Naive thymus-derived CD4-positive, alpha-beta T cell (primary cell): ENCODE data around the gene TMEM263. TPM values are rescaled to one million over a fixed set of nuclear protein-coding genes. Genes with fewer than 3 reads are reported as not detected.

Experiments
- ATAC-seq: fragments of 150-1000 bp; cut with Tn5 transposase; 2 replicates; pipeline ENCODE4 v1.10.0; 2021; ENCODE audit warnings: mild to moderate bottlenecking, moderate library complexity
- CTCF ChIA-PET: fragments of 350-600 bp; sonication (Branson Sonifier 250); formaldehyde crosslinking; loops from one replicate; lab custom pipeline; 2021; ENCODE audit warnings: antibody characterized with exemption; lab: Charles Lee
- POLR2A ChIA-PET: fragments of 350-600 bp; sonication (Branson Sonifier 250); formaldehyde crosslinking; loops from one replicate; lab custom pipeline; 2021; ENCODE audit warnings: antibody characterized with exemption, inconsistent platforms; lab: Charles Lee
- DNase-seq, 9 donors: peaks; one replicate each; pipeline versions ENCODE4 v3.0.0 to v3.0.0-alpha.2; 2020 to 2022; ENCODE audit warnings: mixed read lengths in 1 of 9
- H3K27ac ChIP-seq: one replicate; pipeline ENCODE4 v1.7.0; 2013; ENCODE audit warnings: mild to moderate bottlenecking, low read depth, low read length, moderate library complexity
- H3K27me3 ChIP-seq, 2 donors: one replicate each; pipeline ENCODE4 v1.7.0; 2013; ENCODE audit warnings: low read length in 2 of 2, mild to moderate bottlenecking in 2 of 2, moderate library complexity in 2 of 2; ENCODE audit not compliant: control insufficient read depth in 2 of 2, insufficient read depth in 2 of 2
- H3K36me3 ChIP-seq, 3 experiments: 1 replicate in 2 of 3; 2 replicates in 1 of 3; pipeline ENCODE4 v1.7.0; 2013; ENCODE audit warnings: low read length in 3 of 3, mild to moderate bottlenecking in 3 of 3, moderate library complexity in 1 of 3; ENCODE audit not compliant: insufficient read depth in 3 of 3, control insufficient read depth in 2 of 3
- H3K4me1 ChIP-seq, 2 donors: one replicate each; pipeline ENCODE4 v1.7.0; 2013; ENCODE audit warnings: low read length in 2 of 2, mild to moderate bottlenecking in 2 of 2, moderate library complexity in 1 of 2; ENCODE audit not compliant: control insufficient read depth in 2 of 2, insufficient read depth in 2 of 2
- H3K4me3 ChIP-seq: 2 replicates; pipeline ENCODE4 v1.7.0; 2013; ENCODE audit warnings: mild to moderate bottlenecking, low read length
- H3K9me3 ChIP-seq, 3 experiments: 1 replicate in 2 of 3; 2 replicates in 1 of 3; pipeline ENCODE4 v1.7.0; 2013; ENCODE audit warnings: low read length in 3 of 3; ENCODE audit not compliant: control insufficient read depth in 2 of 3
- H3K27ac Mint-ChIP-seq, 9 donors: one replicate each; pipeline ENCODE4 v1.8.0; 2020 to 2022; ENCODE audit warnings: mixed read lengths in 9 of 9, mild to moderate bottlenecking in 8 of 9, moderate library complexity in 5 of 9, inconsistent platforms in 2 of 9
- H3K27me3 Mint-ChIP-seq, 5 donors: one replicate each; pipeline ENCODE4 v1.8.0; 2021 to 2022; ENCODE audit warnings: mixed read lengths in 5 of 5, mild to moderate bottlenecking in 1 of 5
- H3K36me3 Mint-ChIP-seq, 5 donors: one replicate each; pipeline ENCODE4 v1.8.0; 2020 to 2022; ENCODE audit warnings: mixed read lengths in 5 of 5, mild to moderate bottlenecking in 3 of 5, inconsistent platforms in 1 of 5
- H3K4me1 Mint-ChIP-seq, 7 donors: one replicate each; pipeline ENCODE4 v1.8.0; 2020 to 2022; ENCODE audit warnings: mixed read lengths in 7 of 7, mild to moderate bottlenecking in 3 of 7, inconsistent platforms in 1 of 7
- H3K4me3 Mint-ChIP-seq, 10 donors: one replicate each; pipeline ENCODE4 v1.8.0; 2020 to 2022; ENCODE audit warnings: mild to moderate bottlenecking in 10 of 10, mixed read lengths in 10 of 10, moderate library complexity in 6 of 10, inconsistent platforms in 2 of 10
- H3K9me3 Mint-ChIP-seq, 11 donors: one replicate each; pipeline ENCODE4 v1.8.0; 2020 to 2022; ENCODE audit warnings: mixed read lengths in 11 of 11, mild to moderate bottlenecking in 4 of 11, inconsistent platforms in 1 of 11, moderate library complexity in 1 of 11
- intact Hi-C, 2 donors: fragments of 100-400 bp; cut with micrococcal nuclease; formaldehyde crosslinking; loops; one replicate each; pipeline ENCODE4 v1.15.1; 2023
- polyA plus RNA-seq, 2 donors: library from polyadenylated mRNA; unstranded; fragments of 300-500 nt; fragmentation: Illumina TruSeq; gene quantifications; one replicate each; pipeline ENCODE4 v1.2.3, GENCODE V29; 2021
- total RNA-seq, 6 experiments: library from RNA in 5 of 6; stranded (reverse) in 5 of 6; gene quantifications; 1 replicate in 5 of 6; 2 replicates in 1 of 6; pipeline ENCODE4 v1.2.3 and lab custom pipeline; 2021 to 2026

TMEM263 gene
- 10 to 100 TPM; 20.0 to 45.5 (median 31.5) TPM for total RNA-seq
- polyA plus RNA-seq = 10 to 100 TPM; 46.9 to 47.8 TPM
- total RNA-seq (lab: John Stamatoyannopoulos, UW) = 25.6 reads per million, percentile 56 among the genes with 10 or more reads in this experiment

- H3K4me3 Mint-ChIP-seq = peak within 1 kb of the TSS; percentile 88 to 99 (median 96)
- peak; percentile 78 to 91 (median 86) for DNase-seq
- Histone ChIP-seq H3K4me3 (peak within 1 kb of the TSS; percentile 94), H3K4me1 (peaks cover 8 to 10% of the 10 kb centered on the region in 2 donors), H3K27ac (peak within 1 kb of the TSS; percentile 94), H3K27me3 (no peaks in the 10 kb centered on the region), H3K9me3 (no peaks in the 10 kb centered on the region), H3K36me3 (peaks cover 0 to 6% (median 0%) of the 10 kb centered on the region in 3 experiments)
- intact Hi-C loops = loop anchor here (1.0 to 10.0 kb wide), 20 partner anchors 32 to 1607 kb away; partner anchors contain the start of genes CRY1 (in 2 of the 2), ISCU (in 2 of the 2), MTERF2 (in 2 of the 2) and PWP1 (in 2 of the 2)
- peaks cover 0 to 6% (median 0%) of the 10 kb centered on the region in 11 donors for H3K9me3 Mint-ChIP-seq
- H3K27me3 Mint-ChIP-seq = peaks cover 0 to 11% (median 0%) of the 10 kb centered on the region in 5 donors
- peak; percentile 90 for ATAC-seq
- H3K27ac Mint-ChIP-seq = peak within 1 kb of the TSS; percentile 93 to 97 (median 96)
- peaks cover 0 to 3% (median 0%) of the 10 kb centered on the region in 5 donors for H3K36me3 Mint-ChIP-seq
- CTCF ChIA-PET = interaction anchor here (1.3 to 2.0 kb wide), 2 partner anchors 28 to 48 kb away, joined by 3 to 4 read pairs; no protein-coding TSS in a partner anchor
- POLR2A ChIA-PET = interaction anchor here (1.0 to 2.4 kb wide), 10 partner anchors 11 to 654 kb away, joined by 3 to 16 read pairs (median 4); partner anchors contain the start of genes CRY1, MTERF2 and POLR3B
- peaks cover 17 to 57% (median 38%) of the 10 kb centered on the region in 7 donors for H3K4me1 Mint-ChIP-seq
Measured at GRCh38 chr12:106955377-106956047, at the start of gene TMEM263. Gene TMEM263, plus strand, starts transcription at chr12:106955907. Its CDS starts 11,210 bp downstream, at chr12:106967117.

DNA sequence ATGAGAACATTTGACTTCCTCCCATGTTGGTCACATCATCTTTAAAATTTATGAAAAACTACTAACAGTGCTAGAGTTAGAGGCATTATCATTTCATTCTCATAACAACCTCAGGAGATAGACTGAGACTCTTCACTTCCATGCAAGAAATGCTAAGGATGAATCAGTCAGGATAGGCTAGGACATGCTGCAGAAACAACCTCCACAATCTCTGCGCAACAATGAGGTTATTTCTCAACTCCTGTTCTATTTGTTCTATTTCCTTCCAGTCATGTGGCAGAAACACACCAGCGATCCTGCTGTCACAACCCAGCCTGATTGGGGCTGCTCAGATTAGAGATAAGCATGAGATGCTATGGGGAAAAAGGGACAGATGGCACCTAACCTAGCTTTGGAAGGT lies 49.0 kb upstream of the TMEM263 start:
- CTCF ChIA-PET = no interaction called here

DNA sequence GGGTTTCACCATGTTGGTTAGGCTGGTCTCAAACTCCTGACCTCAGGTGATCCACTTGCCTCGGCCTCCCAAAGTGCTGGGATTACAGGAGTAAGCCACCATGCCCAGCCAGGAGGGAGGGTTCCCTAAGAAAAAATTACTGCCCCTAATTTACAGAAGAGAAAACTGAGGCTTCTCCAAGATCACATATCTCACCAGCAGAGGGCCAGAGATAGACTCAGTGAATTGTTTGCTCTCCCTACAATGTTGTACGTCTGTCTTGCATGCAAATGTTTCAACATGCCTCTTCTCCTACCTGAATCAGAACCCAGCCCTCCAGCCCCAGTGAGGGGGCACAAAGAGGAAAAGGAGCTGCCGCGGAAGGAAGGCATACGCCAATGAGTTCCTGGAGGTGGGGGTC lies 48.3 kb upstream of the TMEM263 start:
- H3K27ac Mint-ChIP-seq = no peak overlapping the region
- peaks cover 29 to 45% (median 35%) of the 10 kb centered on the region in 5 donors for H3K27me3 Mint-ChIP-seq
- H3K9me3 Mint-ChIP-seq = no peaks in the 10 kb centered on the region
- Histone ChIP-seq H3K4me1 (peaks cover 0 to 4% of the 10 kb centered on the region in 2 donors), H3K9me3 (no peaks in the 10 kb centered on the region), H3K36me3 (no peaks in the 10 kb centered on the region), H3K27ac (no peak overlapping the region), H3K4me3 (no peak overlapping the region), H3K27me3 (peaks cover 0 to 5% of the 10 kb centered on the region in 2 donors)
- ATAC-seq = no peak
- intact Hi-C loops = no loop called here
- peaks cover 0 to 3% (median 0%) of the 10 kb centered on the region in 5 donors for H3K36me3 Mint-ChIP-seq
- no peak for DNase-seq
- no peak overlapping the region for H3K4me3 Mint-ChIP-seq
- peaks cover 11 to 30% (median 16%) of the 10 kb centered on the region in 7 donors for H3K4me1 Mint-ChIP-seq
- ChIA-PET POLR2A (interaction anchor here (0.5 kb wide), 1 partner anchor 556 kb away, joined by 3 read pairs; no protein-coding TSS in a partner anchor), CTCF (interaction anchor here (1.1 kb wide), 1 partner anchor 49 kb away, joined by 4 read pairs; the partner anchor contains the start of gene TMEM263)

More for the DNA sequence above, 49.0 kb upstream of the TMEM263 start:
- H3K9me3 Mint-ChIP-seq = no peaks in the 10 kb centered on the region
- no peaks in the 10 kb centered on the region for H3K36me3 ChIP-seq
- peaks cover 0 to 4% of the 10 kb centered on the region in 2 donors for H3K4me1 ChIP-seq
- peaks cover 0 to 3% (median 0%) of the 10 kb centered on the region in 5 donors for H3K36me3 Mint-ChIP-seq
- H3K27me3 Mint-ChIP-seq = peaks cover 36 to 52% (median 42%) of the 10 kb centered on the region in 5 donors
- peaks cover 11 to 29% (median 16%) of the 10 kb centered on the region in 7 donors for H3K4me1 Mint-ChIP-seq
- POLR2A ChIA-PET = no interaction called here
- no peak overlapping the region for H3K4me3 Mint-ChIP-seq
- H3K4me3 ChIP-seq = no peak overlapping the region
- no peaks in the 10 kb centered on the region for H3K9me3 ChIP-seq
- no peak overlapping the region for H3K27ac Mint-ChIP-seq
- ATAC-seq (no peak), DNase-seq (no peak)
- H3K27ac ChIP-seq = no peak overlapping the region
- H3K27me3 ChIP-seq = peaks cover 0 to 5% of the 10 kb centered on the region in 2 donors
- intact Hi-C loops = no loop called here

GRCh38 chr12:106907846-106908245 lies 47.9 kb upstream of the TMEM263 start:
- CTCF ChIA-PET = interaction anchor here (1.1 kb wide), 1 partner anchor 48 kb away, joined by 4 read pairs; the partner anchor contains the start of gene TMEM263
- Histone ChIP-seq H3K4me3 (no peak overlapping the region), H3K27me3 (peaks cover 0 to 5% of the 10 kb centered on the region in 2 donors), H3K27ac (no peak overlapping the region), H3K36me3 (no peaks in the 10 kb centered on the region), H3K4me1 (peaks cover 0 to 4% of the 10 kb centered on the region in 2 donors), H3K9me3 (no peaks in the 10 kb centered on the region)
- peaks cover 10 to 30% (median 15%) of the 10 kb centered on the region in 7 donors for H3K4me1 Mint-ChIP-seq
- H3K27me3 Mint-ChIP-seq = peaks cover 25 to 41% (median 30%) of the 10 kb centered on the region in 5 donors
- H3K4me3 Mint-ChIP-seq = no peak overlapping the region
- POLR2A ChIA-PET = interaction anchor here (0.5 kb wide), 1 partner anchor 557 kb away, joined by 3 read pairs; no protein-coding TSS in a partner anchor
- no peak overlapping the region for H3K27ac Mint-ChIP-seq
- ATAC-seq = no peak
- H3K36me3 Mint-ChIP-seq = peaks cover 0 to 3% (median 0%) of the 10 kb centered on the region in 5 donors
- DNase-seq = no peak
- H3K9me3 Mint-ChIP-seq = peaks cover 0 to 2% (median 0%) of the 10 kb centered on the region in 11 donors
- intact Hi-C loops = no loop called here

DNA sequence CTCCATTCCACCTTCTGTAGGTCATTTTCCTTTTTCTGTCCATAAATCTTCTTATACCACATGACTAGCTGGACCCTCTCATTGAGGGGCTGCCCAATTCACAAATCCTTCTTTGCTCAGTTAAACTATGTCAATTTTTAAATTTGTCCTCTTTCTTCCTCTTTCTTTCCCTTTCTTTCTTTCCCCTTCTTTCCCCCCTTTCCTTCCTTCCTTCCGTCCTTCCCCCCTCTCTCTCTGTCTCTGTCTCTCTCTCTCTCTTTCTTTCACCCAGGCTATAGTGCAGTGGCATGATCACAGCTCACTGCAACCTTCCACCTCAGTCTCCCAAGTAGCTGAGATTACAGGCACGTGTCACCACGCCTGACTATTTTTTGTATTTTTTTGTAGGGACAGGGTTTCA lies 47.1 kb upstream of the TMEM263 start:
- H3K27me3 Mint-ChIP-seq = peaks cover 18 to 37% (median 25%) of the 10 kb centered on the region in 5 donors
- no peak overlapping the region for H3K27ac ChIP-seq
- H3K4me1 Mint-ChIP-seq = peaks cover 3 to 26% (median 8%) of the 10 kb centered on the region in 7 donors
- H3K4me1 ChIP-seq = no peaks in the 10 kb centered on the region
- no peak overlapping the region for H3K4me3 Mint-ChIP-seq
- intact Hi-C loops = no loop called here
- H3K9me3 Mint-ChIP-seq = peaks cover 0 to 2% (median 0%) of the 10 kb centered on the region in 11 donors
- no peaks in the 10 kb centered on the region for H3K27me3 ChIP-seq
- H3K27ac Mint-ChIP-seq = no peak overlapping the region
- DNase-seq (no peak), ATAC-seq (no peak)
- H3K4me3 ChIP-seq = no peak overlapping the region
- peaks cover 0 to 3% (median 0%) of the 10 kb centered on the region in 5 donors for H3K36me3 Mint-ChIP-seq
- no peaks in the 10 kb centered on the region for H3K9me3 ChIP-seq
- H3K36me3 ChIP-seq = no peaks in the 10 kb centered on the region
- CTCF ChIA-PET = no interaction called here
- POLR2A ChIA-PET = no interaction called here

GRCh38 chr12:106910202-106910601 lies 45.5 kb upstream of the TMEM263 start:
- DNase-seq (no peak), ATAC-seq (peak; percentile 70)
- intact Hi-C loops = no loop called here
- peak overlapping the region in 1 of 9 donors; percentile 27 for H3K27ac Mint-ChIP-seq
- no peak overlapping the region for H3K4me3 ChIP-seq
- CTCF ChIA-PET = interaction anchor here (1.3 kb wide), 1 partner anchor 9 kb away, joined by 4 read pairs; no protein-coding TSS in a partner anchor
- H3K9me3 ChIP-seq = no peaks in the 10 kb centered on the region
- peaks cover 0 to 2% (median 0%) of the 10 kb centered on the region in 11 donors for H3K9me3 Mint-ChIP-seq
- no peaks in the 10 kb centered on the region for H3K27me3 ChIP-seq
- H3K4me3 Mint-ChIP-seq = no peak overlapping the region
- peaks cover 6 to 32% (median 13%) of the 10 kb centered on the region in 7 donors for H3K4me1 Mint-ChIP-seq
- POLR2A ChIA-PET = no interaction called here
- H3K4me1 ChIP-seq = peaks cover 3 to 6% of the 10 kb centered on the region in 2 donors
- H3K36me3 ChIP-seq = no peaks in the 10 kb centered on the region
- peaks cover 12 to 29% (median 14%) of the 10 kb centered on the region in 5 donors for H3K27me3 Mint-ChIP-seq
- no peak overlapping the region for H3K27ac ChIP-seq
- H3K36me3 Mint-ChIP-seq = peaks cover 0 to 3% (median 0%) of the 10 kb centered on the region in 5 donors
